HepG2 (cell line): ENCODE results near the gene GPATCH8. TPM values are rescaled to one million over a fixed set of nuclear protein-coding genes. Genes with fewer than 3 reads are reported as not detected.

Experiments used
- ARNT2 ChIP-seq: sonication (generic); formaldehyde crosslinking; IDR thresholded peaks from 2 replicates; pipeline ENCODE4 v1.8.0; 2022; ENCODE audit warnings: mild to moderate bottlenecking, low read depth, missing genetic modification reagents, moderate library complexity
- CSRNP1 ChIP-seq: sonication (generic); formaldehyde crosslinking; IDR thresholded peaks from 2 replicates; pipeline ENCODE4 v1.8.1; 2023; ENCODE audit warnings: mild to moderate bottlenecking, missing genetic modification reagents
- ELF3 ChIP-seq: IDR thresholded peaks from 2 replicates; pipeline ENCODE4 v1.6.1; 2016; ENCODE audit warnings: missing genetic modification reagents, missing compliant biosample characterization
- GATAD1 ChIP-seq: IDR thresholded peaks from 2 replicates; pipeline ENCODE4 v1.6.1; 2016; ENCODE audit warnings: missing genetic modification reagents, missing compliant biosample characterization
- HDAC2 ChIP-seq: sonication (generic); formaldehyde crosslinking; IDR thresholded peaks from 2 replicates; pipeline ENCODE4 v1.4.0; 2020; ENCODE audit warnings: missing genetic modification reagents
- HNRNPL ChIP-seq: fragments of 200-400 bp; formaldehyde crosslinking; IDR thresholded peaks from 2 replicates; pipeline ENCODE4 v1.6.1; 2017; ENCODE audit warnings: mild to moderate bottlenecking, low read depth, low read length
- MED8 ChIP-seq: sonication (generic); formaldehyde crosslinking; IDR thresholded peaks from 2 replicates; pipeline ENCODE4 v1.8.1; 2023; ENCODE audit warnings: mild to moderate bottlenecking, missing genetic modification reagents; ENCODE audit not compliant: insufficient replicate concordance
- MYC ChIP-seq: sonication (generic); formaldehyde crosslinking; IDR thresholded peaks from 2 replicates; pipeline ENCODE4 v1.9.0; 2021; ENCODE audit warnings: missing genetic modification reagents, borderline replicate concordance
- NFE2L1 ChIP-seq: sonication (generic); formaldehyde crosslinking; IDR thresholded peaks from 2 replicates; pipeline ENCODE4 v1.4.0; 2020; ENCODE audit warnings: missing genetic modification reagents, mild to moderate bottlenecking, borderline replicate concordance
- NFYB ChIP-seq: sonication (generic); formaldehyde crosslinking; IDR thresholded peaks from 2 replicates; pipeline ENCODE4 v1.4.0; 2020; ENCODE audit warnings: missing genetic modification reagents
- PATZ1 ChIP-seq: sonication (generic); formaldehyde crosslinking; IDR thresholded peaks from 2 replicates; pipeline ENCODE4 v1.4.0; 2020; ENCODE audit warnings: missing genetic modification reagents
- RBFOX2 ChIP-seq: fragments of 200-400 bp; formaldehyde crosslinking; IDR thresholded peaks from 2 replicates; pipeline ENCODE4 v1.6.1; 2017; ENCODE audit warnings: low read depth, mild to moderate bottlenecking, low read length
- TCF7L2 ChIP-seq: IDR thresholded peaks from 2 replicates; pipeline ENCODE4 v1.6.1; 2011; ENCODE audit warnings: mild to moderate bottlenecking, low read depth, low read length, moderate library complexity
- TEAD3 ChIP-seq: optimal IDR thresholded peaks from 2 replicates; pipeline ENCODE3; 2016; ENCODE audit warnings: borderline replicate concordance
- ZBTB7B ChIP-seq: sonication (generic); formaldehyde crosslinking; IDR thresholded peaks from 2 replicates; pipeline ENCODE4 v1.4.0; 2020; ENCODE audit warnings: missing genetic modification reagents
- ZC3H13 ChIP-seq: sonication (generic); formaldehyde crosslinking; IDR thresholded peaks from 2 replicates; pipeline ENCODE4 v1.8.1; 2023; ENCODE audit warnings: mild to moderate bottlenecking, missing genetic modification reagents, moderate library complexity
- ZNF383 ChIP-seq: sonication (generic); formaldehyde crosslinking; IDR thresholded peaks from 2 replicates; pipeline ENCODE4 v1.4.0; 2020; ENCODE audit warnings: missing genetic modification reagents, mild to moderate bottlenecking, borderline replicate concordance
- ZNF558 ChIP-seq: sonication (generic); formaldehyde crosslinking; IDR thresholded peaks from 2 replicates; pipeline ENCODE4 v1.9.0; 2022; ENCODE audit warnings: mild to moderate bottlenecking, missing genetic modification reagents, borderline replicate concordance
- ZNF572 ChIP-seq: sonication (generic); formaldehyde crosslinking; IDR thresholded peaks from 2 replicates; pipeline ENCODE4 v1.5.1; 2020; ENCODE audit warnings: mild to moderate bottlenecking, missing genetic modification reagents
- ZNF710 ChIP-seq: sonication (generic); formaldehyde crosslinking; IDR thresholded peaks from 2 replicates; pipeline ENCODE4 v1.5.0; 2020; ENCODE audit warnings: mild to moderate bottlenecking, missing genetic modification reagents, borderline replicate concordance
- ZNF772 ChIP-seq: sonication (generic); formaldehyde crosslinking; IDR thresholded peaks from 2 replicates; pipeline ENCODE4 v1.5.0; 2020; ENCODE audit warnings: mild to moderate bottlenecking, missing genetic modification reagents
- ZSCAN20 ChIP-seq: sonication (generic); formaldehyde crosslinking; IDR thresholded peaks from 2 replicates; pipeline ENCODE4 v1.4.0; 2020; ENCODE audit warnings: missing genetic modification reagents, mild to moderate bottlenecking, borderline replicate concordance
- polyA plus RNA-seq, 8 experiments: library from polyadenylated mRNA; depleted of rRNA in 3 of 8; stranded (reverse) in 7 of 8; unstranded in 1 of 8; fragments of >200 nt; fragmentation: Illumina TruSeq in 4 of 8; extraction: Trizol in 4 of 8; gene quantifications; 2 replicates each; pipeline versions ENCODE4 v1.2.1 to v1.2.3, GENCODE V29; 2011 to 2016; ENCODE audit warnings: low read depth in 4 of 8, missing spikeins in 1 of 8, mixed read lengths in 1 of 8; ENCODE audit not compliant: insufficient read depth in 1 of 8
- total RNA-seq, 5 experiments: library from RNA; depleted of rRNA; stranded (reverse); fragments of >200 nt; fragmentation: Illumina TruSeq; extraction: Trizol; gene quantifications; 2 replicates each; pipeline ENCODE4 v1.2.3, GENCODE V29; 2016; ENCODE audit warnings: low read depth in 1 of 5
- TF ChIP-seq, protein P1 (sequence below): sonication (generic); formaldehyde crosslinking; IDR thresholded peaks from 2 replicates; pipeline ENCODE4 v1.8.1; 2023; ENCODE audit warnings: mild to moderate bottlenecking, missing genetic modification reagents

GPATCH8 gene
- total and polyA plus RNA-seq, 2 of the 13 experiments (the other 11 are each of a cell fraction or from before 2014, with no cell fraction given) = 20.7 to 21.5 TPM

GRCh38 chr17:44374306-44375195 lies 128.7 kb downstream of the GPATCH8 start (continued):
- TF ChIP-seq ZNF772 (CRISPR knock-in tag) (peak; percentile 56; the same call in 1 of the 2 replicates), HDAC2 (CRISPR knock-in tag) (peak; percentile 19; the same call in 1 of the 2 replicates), RBFOX2 (no peak), HNRNPL (peak; percentile 55; the same call in 1 of the 2 replicates), ZNF558 (no peak), ARNT2 (CRISPR knock-in tag) (peak; percentile 61; the same call in 1 of the 2 replicates), NFYB (CRISPR knock-in tag) (peak; percentile 71), CSRNP1 (CRISPR knock-in tag) (peak; percentile 72; the same call in 1 of the 2 replicates), NFE2L1 (CRISPR knock-in tag) (peak; percentile 32; the same call in 1 of the 2 replicates), ZNF710 (CRISPR knock-in tag) (peak; percentile 35; the same call in 1 of the 2 replicates), ZNF572 (CRISPR knock-in tag) (peak; percentile 87), ELF3 (CRISPR knock-in tag) (peak; percentile 58), ZSCAN20 (CRISPR knock-in tag) (peak; percentile 75; the same call in 1 of the 2 replicates), MED8 (CRISPR knock-in tag) (no peak), ZBTB7B (peak; percentile 57; the same call in 1 of the 2 replicates), GATAD1 (0 out of 2 replicates have a peak, but pooled peaks have one; percentile 19), TCF7L2 (no peak), MYC (CRISPR knock-in tag) (peak; percentile 25; the same call in 1 of the 2 replicates), ZC3H13 (CRISPR knock-in tag) (0 out of 2 replicates have a peak, but pooled peaks have one; percentile 37), TEAD3 (CRISPR knock-in tag) (peak; percentile 60), ZNF383 (CRISPR knock-in tag) (no peak), PATZ1 (CRISPR knock-in tag) (peak; percentile 83)
- TF ChIP-seq, protein P1, sequence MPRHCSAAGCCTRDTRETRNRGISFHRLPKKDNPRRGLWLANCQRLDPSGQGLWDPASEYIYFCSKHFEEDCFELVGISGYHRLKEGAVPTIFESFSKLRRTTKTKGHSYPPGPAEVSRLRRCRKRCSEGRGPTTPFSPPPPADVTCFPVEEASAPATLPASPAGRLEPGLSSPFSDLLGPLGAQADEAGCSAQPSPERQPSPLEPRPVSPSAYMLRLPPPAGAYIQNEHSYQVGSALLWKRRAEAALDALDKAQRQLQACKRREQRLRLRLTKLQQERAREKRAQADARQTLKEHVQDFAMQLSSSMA (CRISPR knock-in tag) = peak; percentile 54; the same call in 1 of the 2 replicates
